ENCODE data around the gene CCDC184. TPM values are rescaled to one million over a fixed set of nuclear protein-coding genes. Genes with fewer than 3 reads are reported as not detected.

CCDC184 gene
- polyA plus RNA-seq, 1 donor (not counting 4 experiments of a cell fraction or from before 2014, with no cell fraction given), result 0.21 TPM

DNA sequence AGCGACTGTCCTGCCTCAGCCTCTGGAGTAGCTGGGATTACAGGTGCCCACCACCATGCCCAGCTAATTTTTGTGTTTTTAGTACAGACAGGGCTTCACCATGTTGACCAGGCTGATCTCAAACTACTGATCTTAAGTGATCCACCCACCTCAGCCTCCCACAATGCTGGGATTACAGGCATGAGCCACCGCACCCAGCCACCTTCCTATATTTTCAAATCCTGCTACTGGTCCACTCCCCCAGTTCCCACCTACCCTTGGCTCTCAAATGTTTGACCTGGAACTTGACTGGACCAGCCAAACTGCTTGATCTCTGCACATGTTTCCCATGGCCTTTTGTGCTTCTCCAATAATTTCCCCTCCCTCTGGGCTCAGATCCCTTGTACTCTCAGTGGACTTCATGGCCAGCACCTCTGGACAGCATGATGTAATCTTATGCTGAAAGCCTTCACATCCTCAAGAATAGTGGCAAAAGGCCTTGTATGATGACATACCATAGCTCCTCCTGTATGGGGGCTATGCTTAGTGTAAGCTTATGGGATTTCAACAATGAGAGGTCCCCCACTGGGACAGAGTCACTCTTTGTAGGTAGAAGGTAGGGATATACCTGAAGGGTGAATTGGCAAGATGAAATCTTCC, 2.5 kb upstream of the CCDC184 start:
- peaks cover 62% of the 10 kb centered on the region for H3K27me3 ChIP-seq (ENCODE audit: control insufficient read depth, extremely low read depth, insufficient read depth, low read length)
- H3K79me2 ChIP-seq (ENCODE audit: control insufficient read depth, insufficient read depth, low read length), result no peaks in the 10 kb centered on the region
- H4K20me1 ChIP-seq (ENCODE audit: control insufficient read depth, extremely low read depth, insufficient read depth, low read length), result no peaks in the 10 kb centered on the region
- H3K27ac ChIP-seq (ENCODE audit: control insufficient read depth, insufficient read depth, low read length), result no peak overlapping the region
- FAIRE-seq (no peak), DNase-seq (ENCODE audit: low read depth, low spot score) (no peak)
- no peak overlapping the region for H3K9ac ChIP-seq (ENCODE audit: control insufficient read depth, extremely low read depth, insufficient read depth, low read length)
- H3K9me1 ChIP-seq (ENCODE audit: control insufficient read depth, extremely low read depth, insufficient read depth, low read length), result no peaks in the 10 kb centered on the region
- no peaks in the 10 kb centered on the region for H3K36me3 ChIP-seq (ENCODE audit: control insufficient read depth in 2 of 2, extremely low read depth in 1 of 2, insufficient read depth in 2 of 2, low read length in 2 of 2)
- no peak overlapping the region for H3K4me3 ChIP-seq (ENCODE audit: control insufficient read depth in 2 of 3, extremely low read depth in 1 of 3, insufficient read depth in 2 of 3, low read depth in 1 of 3, low read length in 3 of 3)
- no peaks in the 10 kb centered on the region for H3K9me3 ChIP-seq (ENCODE audit: control insufficient read depth, low read depth, low read length)
- no peak for TF ChIP-seq EZH2 (IDR thresholded peaks at IDR 0.05; ENCODE audit: low read length)
- TF ChIP-seq, protein P1, sequence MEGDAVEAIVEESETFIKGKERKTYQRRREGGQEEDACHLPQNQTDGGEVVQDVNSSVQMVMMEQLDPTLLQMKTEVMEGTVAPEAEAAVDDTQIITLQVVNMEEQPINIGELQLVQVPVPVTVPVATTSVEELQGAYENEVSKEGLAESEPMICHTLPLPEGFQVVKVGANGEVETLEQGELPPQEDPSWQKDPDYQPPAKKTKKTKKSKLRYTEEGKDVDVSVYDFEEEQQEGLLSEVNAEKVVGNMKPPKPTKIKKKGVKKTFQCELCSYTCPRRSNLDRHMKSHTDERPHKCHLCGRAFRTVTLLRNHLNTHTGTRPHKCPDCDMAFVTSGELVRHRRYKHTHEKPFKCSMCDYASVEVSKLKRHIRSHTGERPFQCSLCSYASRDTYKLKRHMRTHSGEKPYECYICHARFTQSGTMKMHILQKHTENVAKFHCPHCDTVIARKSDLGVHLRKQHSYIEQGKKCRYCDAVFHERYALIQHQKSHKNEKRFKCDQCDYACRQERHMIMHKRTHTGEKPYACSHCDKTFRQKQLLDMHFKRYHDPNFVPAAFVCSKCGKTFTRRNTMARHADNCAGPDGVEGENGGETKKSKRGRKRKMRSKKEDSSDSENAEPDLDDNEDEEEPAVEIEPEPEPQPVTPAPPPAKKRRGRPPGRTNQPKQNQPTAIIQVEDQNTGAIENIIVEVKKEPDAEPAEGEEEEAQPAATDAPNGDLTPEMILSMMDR (optimal IDR thresholded peaks at IDR 0.05 in 1 of 3, IDR thresholded peaks at IDR 0.05 in 1 of 3, conservative IDR thresholded peaks at IDR 0.05 in 1 of 3; ENCODE audit: extremely low read depth in 1 of 3, insufficient read depth in 2 of 3, low read length in 3 of 3), result no peak
- dilution Hi-C loops (cut with MboI; ENCODE audit: extremely low pct_ligation_motif_present, low sequenced_read_pairs), result no loop called here
- H2AFZ ChIP-seq (ENCODE audit: control insufficient read depth, low read length), result no peak overlapping the region
- H3K4me1 ChIP-seq (ENCODE audit: control insufficient read depth, extremely low read depth, insufficient read depth, low read length), result peaks cover 14% of the 10 kb centered on the region
- H3K4me2 ChIP-seq (ENCODE audit: control insufficient read depth, extremely low read depth, insufficient read depth, low read depth, low read length), result no peak overlapping the region

DNA sequence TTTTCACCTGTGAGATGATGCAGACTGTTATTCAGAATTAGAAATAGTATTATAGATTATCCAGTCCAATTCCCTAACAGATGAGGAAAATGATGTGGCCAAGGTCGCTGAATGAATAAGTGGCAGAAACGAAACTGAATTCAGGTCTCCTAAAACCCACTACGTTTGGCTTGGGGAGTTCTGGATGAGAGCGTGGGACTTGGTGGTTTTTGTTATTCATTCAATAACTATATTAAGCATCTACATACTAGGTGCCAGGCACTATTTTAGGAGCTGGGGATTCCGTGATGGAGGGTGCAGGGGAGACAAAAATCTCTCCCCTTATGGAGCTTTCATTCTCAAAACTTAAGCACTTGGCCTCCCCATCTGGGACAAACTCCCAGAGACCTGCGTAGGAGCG, 813 bp upstream of the CCDC184 start:
- no peak overlapping the region for H3K9ac ChIP-seq (ENCODE audit: control insufficient read depth, extremely low read depth, insufficient read depth, low read length)

More for the DNA sequence above, 813 bp upstream of the CCDC184 start:
- H3K36me3 ChIP-seq (ENCODE audit: control insufficient read depth in 2 of 2, extremely low read depth in 1 of 2, insufficient read depth in 2 of 2, low read length in 2 of 2), result no peaks in the 10 kb centered on the region
- H3K4me2 ChIP-seq (ENCODE audit: control insufficient read depth, extremely low read depth, insufficient read depth, low read depth, low read length), result peak overlapping the region; percentile 74
- no peaks in the 10 kb centered on the region for H3K79me2 ChIP-seq (ENCODE audit: control insufficient read depth, insufficient read depth, low read length)
- TF ChIP-seq EZH2 (IDR thresholded peaks at IDR 0.05; ENCODE audit: low read length), result no peak
- TF ChIP-seq, protein P1 (optimal IDR thresholded peaks at IDR 0.05 in 1 of 3, IDR thresholded peaks at IDR 0.05 in 1 of 3, conservative IDR thresholded peaks at IDR 0.05 in 1 of 3; ENCODE audit: extremely low read depth in 1 of 3, insufficient read depth in 2 of 3, low read length in 3 of 3), result no peak
- H2AFZ ChIP-seq (ENCODE audit: control insufficient read depth, low read length), result peak overlapping the region; percentile 90
- DNase-seq (ENCODE audit: low read depth, low spot score) (no peak), FAIRE-seq (no peak)
- H3K9me1 ChIP-seq (ENCODE audit: control insufficient read depth, extremely low read depth, insufficient read depth, low read length), result no peaks in the 10 kb centered on the region
- no peak overlapping the region for H3K27ac ChIP-seq (ENCODE audit: control insufficient read depth, insufficient read depth, low read length)
- peaks cover 14% of the 10 kb centered on the region for H3K4me1 ChIP-seq (ENCODE audit: control insufficient read depth, extremely low read depth, insufficient read depth, low read length)
- H4K20me1 ChIP-seq (ENCODE audit: control insufficient read depth, extremely low read depth, insufficient read depth, low read length), result no peaks in the 10 kb centered on the region
- peaks cover 59% of the 10 kb centered on the region for H3K27me3 ChIP-seq (ENCODE audit: control insufficient read depth, extremely low read depth, insufficient read depth, low read length)
- dilution Hi-C loops (cut with MboI; ENCODE audit: extremely low pct_ligation_motif_present, low sequenced_read_pairs), result no loop called here
- H3K9me3 ChIP-seq (ENCODE audit: control insufficient read depth, low read depth, low read length), result no peaks in the 10 kb centered on the region
- peak overlapping the region; percentile 55 to 78 (median 64) for H3K4me3 ChIP-seq (ENCODE audit: control insufficient read depth in 2 of 3, extremely low read depth in 1 of 3, insufficient read depth in 2 of 3, low read depth in 1 of 3, low read length in 3 of 3)
